ENCODE data around the gene IGF1R.

- TF ChIP-seq JUN (IDR thresholded peaks at IDR 0.05; ENCODE audit: low read depth, low read length), result no peak
- no peak for TF ChIP-seq CTCF (IDR thresholded peaks at IDR 0.05; ENCODE audit: control extremely low read depth in 1 of 3, insufficient read depth in 1 of 3, low read depth in 1 of 3, low read length in 3 of 3)
- TF ChIP-seq MAX (IDR thresholded peaks at IDR 0.05), result no peak
- TF ChIP-seq CHD2 (IDR thresholded peaks at IDR 0.05; ENCODE audit: low read length), result no peak
These were observed 349.4 kb downstream of the IGF1R start for GRCh38 chr15:98997755-98998154.
